GM18517 (cell line): ENCODE measurements around the gene PILRB.

ENCODE experiments used
- ATAC-seq: cut with Tn5 transposase; IDR thresholded peaks from one replicate; pipeline ENCODE4 v1.9.1; 2021; ENCODE audit warnings: mild to moderate bottlenecking, moderate library complexity; ENCODE audit not compliant: unreplicated experiment

PILRB gene

DNA sequence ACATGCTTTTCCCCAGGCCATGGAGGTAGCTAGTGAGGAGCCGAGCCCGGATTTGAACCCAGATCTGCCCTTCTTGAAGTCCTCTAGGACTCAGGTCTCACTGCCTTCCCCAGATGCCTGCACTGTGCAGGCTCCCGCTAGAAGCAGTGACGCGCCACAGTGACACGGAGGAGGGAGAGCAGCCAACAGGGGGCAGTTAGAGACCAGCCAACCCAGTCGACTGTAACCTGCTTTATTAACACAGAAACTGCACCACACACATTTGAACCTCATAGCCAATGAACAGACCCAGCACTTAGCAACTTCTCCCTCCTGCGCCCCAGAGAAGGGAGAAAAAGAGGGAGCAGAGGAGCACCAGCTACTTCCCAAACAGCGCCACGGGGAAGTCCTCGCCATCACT is 42.7 kb downstream of the PILRB start:
- ATAC-seq = no peak

DNA sequence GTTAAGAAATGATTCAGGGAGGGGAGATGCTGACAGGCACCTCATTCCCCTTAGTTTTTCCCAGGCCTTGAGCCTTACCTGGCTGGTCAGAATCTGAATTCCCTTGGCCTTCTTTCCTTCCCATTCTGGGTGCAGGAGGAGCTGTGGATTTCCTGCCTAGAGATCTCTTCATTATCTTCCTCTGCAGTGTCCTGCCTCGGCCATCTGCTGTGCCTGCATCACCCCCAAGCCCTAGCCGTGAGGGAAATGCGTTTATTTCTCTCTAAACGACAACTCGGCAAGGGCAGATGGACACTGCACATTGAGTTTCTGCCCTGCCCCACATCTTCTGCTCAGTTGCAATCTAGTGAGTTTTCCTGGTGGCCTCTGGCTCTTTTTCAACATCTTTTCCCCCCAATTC is 43.9 kb downstream of the PILRB start:
- no peak for ATAC-seq

DNA sequence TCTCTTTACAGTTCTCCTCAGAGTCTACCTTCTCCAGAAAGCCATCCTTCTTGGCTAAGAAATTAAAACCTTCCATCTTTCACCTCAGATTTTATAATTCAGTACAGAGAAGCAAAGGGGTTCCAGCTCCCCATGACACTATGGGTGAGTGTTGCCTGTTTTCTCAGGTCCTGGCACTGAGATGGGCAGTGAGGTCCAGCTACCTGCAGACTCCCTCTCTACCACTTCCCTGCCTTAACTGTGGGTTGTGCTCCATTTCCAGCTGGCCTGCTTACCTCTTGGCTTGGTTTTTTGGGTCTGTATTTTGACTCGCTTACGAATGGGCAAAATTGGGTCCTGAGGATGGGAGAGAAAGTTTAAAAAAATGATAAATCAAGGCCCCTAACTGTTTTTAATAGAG is 44.3 kb downstream of the PILRB start:
- ATAC-seq = no peak

DNA sequence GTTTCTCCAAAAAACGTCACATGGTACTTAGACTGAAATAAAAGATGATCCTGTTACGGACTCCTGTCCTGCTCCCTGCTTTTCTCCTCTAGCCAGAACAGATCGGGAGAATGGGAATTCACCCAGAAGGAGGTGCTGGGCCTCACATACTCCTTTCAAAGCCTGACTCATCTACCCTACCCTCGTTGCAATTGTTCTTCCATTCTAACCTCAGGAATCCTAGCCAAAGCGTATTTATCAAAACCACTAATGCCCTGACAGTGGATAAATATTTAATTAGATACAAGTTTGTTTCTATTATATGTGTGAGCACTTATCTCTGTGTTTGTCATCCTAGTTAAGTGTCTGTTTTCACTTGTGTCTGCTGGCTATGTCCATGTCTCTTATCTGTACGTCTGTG is 48.9 kb downstream of the PILRB start:
- no peak for ATAC-seq

DNA sequence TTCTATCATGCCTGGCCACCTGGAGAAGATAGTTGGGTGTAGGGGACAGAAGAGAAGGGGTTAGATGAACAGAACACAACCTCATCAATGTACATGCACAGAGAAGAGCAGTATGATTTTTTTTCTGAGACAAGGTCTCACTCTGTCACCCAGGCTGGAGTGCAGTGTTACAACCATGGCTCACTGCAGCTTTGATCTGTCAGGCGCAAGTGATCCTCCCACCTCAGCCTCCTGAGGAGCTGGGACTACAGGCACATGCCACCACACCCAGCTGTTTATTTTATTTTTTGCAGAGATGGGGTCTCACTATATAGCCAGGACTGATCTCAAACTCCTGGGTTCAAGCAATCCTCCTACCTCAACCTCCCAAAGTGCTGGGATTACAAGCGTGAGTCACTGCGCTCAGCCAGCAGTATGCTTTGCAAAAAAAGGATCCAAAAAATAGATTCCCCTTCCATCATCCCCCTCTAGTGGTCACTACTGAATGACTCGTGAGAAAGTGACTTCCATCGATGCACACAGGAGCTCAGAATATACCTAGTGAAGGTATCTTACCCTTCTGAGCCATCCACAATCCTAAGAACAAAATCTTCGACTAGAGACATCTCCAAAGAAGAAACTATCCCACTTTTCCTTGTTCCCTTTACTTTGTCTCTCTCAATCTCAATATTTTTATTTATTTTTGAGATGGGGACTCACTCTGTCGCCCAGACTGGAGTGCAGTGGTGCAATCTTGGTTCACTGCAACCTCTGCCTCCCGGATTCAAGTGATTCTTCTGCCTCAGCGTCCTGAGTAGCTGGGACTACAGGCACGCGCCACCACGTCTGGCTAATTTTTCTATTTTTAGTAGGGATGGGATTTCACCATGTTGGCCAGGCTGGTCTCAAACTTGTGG is 49.6 kb downstream of the PILRB start:
- ATAC-seq = peak; percentile 53

DNA sequence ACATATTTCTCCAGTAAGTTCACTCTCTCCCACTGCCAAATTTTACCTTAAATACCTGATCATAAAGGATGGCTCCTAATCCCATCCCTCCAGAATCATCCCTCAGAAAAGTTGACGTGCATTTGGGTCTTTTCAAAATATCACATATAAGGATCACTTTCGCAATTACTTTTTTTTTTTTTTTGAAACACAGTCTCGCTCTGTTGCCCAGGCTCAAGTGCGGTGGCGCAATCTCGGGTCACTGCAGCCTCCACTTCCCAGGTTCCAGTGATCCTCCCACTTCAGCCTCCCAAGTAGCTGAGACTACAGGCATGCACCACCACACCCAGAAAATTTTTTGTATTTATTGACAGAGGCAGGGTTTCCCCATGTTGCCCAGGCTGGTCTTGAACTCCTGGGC is 53.2 kb downstream of the PILRB start:
- no peak for ATAC-seq

DNA sequence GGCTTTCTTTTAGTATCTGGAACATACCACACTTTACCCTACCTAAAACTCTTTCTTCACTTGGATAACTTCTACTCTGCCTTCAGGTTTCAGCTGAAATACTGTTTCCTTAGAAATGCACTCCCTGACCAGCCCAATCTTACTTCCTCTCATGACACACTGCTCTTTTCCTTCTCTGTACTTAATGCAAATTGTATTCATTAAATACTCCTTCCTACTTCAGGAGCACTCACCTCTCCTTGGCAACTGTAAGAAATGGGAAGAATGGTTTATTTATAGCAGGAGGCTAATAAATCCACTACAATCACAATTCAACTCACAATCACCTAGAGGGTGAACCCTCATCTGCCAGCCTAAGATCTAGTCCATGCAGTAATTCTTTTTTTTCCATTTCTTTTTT is 55.4 kb downstream of the PILRB start:
- ATAC-seq = no peak

DNA sequence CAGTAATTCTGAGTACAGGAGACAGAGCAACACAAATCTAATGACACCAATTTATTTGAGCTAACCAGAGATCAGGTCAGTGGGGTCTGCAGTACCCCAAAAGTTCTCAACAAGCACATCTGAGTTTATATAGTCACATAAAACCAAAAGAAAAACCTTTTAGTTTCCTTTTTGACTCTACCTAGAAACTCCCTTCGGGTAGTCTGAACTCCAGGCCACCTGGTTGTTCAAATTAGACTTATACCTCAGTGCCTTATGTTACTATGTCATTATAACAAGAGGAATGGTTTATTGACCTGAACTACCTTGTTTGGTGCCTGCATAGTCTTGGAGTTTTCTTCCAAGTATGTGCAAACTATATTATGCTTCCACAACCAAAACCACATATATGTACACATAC is 56.0 kb downstream of the PILRB start:
- ATAC-seq = no peak

DNA sequence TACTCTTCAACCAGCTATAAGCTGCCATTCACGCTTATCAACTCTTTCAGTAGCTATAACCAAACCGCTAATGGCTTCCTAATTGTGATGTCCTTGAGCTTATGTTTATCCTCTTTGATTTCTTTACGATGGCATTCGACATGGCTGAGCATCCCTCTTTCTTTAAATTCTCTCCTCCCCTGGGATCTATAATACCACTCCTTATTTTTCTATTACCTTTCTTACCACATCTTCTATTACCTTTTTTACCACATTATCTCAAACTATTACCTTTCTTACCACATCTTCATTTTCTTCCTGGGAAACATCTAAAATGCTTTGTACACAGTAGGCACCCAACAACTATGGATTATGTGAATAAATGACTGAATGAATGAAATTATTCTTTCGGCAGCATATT is 57.5 kb downstream of the PILRB start:
- no peak for ATAC-seq
